ENCODE results near the gene ITSN2. TPM values are rescaled to one million over a fixed set of nuclear protein-coding genes. Genes with fewer than 3 reads are reported as not detected.
A peak's percentile ranks its signal among the peaks of the same experiment; 100 is the strongest.
"Not testable (repeated sequence)": the region's sequence is repeated elsewhere in the genome, so short reads cannot be mapped to it uniquely, and the experiment has no call there.

ITSN2 gene
- total RNA-seq, 1 experiment from 2014 or later, result 30.7 TPM

- Histone ChIP-seq H3K4me1 (peaks cover 3% of the 10 kb centered on the region), H3K4me3 (no peak overlapping the region), H3K27me3 (no peaks in the 10 kb centered on the region), H3K27ac (no peak overlapping the region), H3K9me3 (replicated peaks) (no peaks in the 10 kb centered on the region), H3K36me3 (no peaks in the 10 kb centered on the region)
- no peak for DNase-seq
Observed at GRCh38 chr2:24380820-24381219, 20.5 kb upstream of the ITSN2 start.

- Histone ChIP-seq H3K27me3 (no peaks in the 10 kb centered on the region), H3K4me3 (no peak overlapping the region), H3K9me3 (replicated peaks) (no peaks in the 10 kb centered on the region), H3K4me1 (no peaks in the 10 kb centered on the region), H3K36me3 (no peaks in the 10 kb centered on the region), H3K27ac (no peak overlapping the region)
- no peak for DNase-seq
Observed at GRCh38 chr2:24375349-24376087, 15.2 kb upstream of the ITSN2 start.

GRCh38 chr2:24374301-24374700 lies 14.0 kb upstream of the ITSN2 start:
- no peaks in the 10 kb centered on the region for H3K27me3 ChIP-seq
- H3K9me3 ChIP-seq (replicated peaks), result no peaks in the 10 kb centered on the region
- H3K4me1 ChIP-seq, result no peaks in the 10 kb centered on the region
- DNase-seq, result no peak
- H3K36me3 ChIP-seq, result no peaks in the 10 kb centered on the region
- H3K27ac ChIP-seq, result no peak overlapping the region
- no peak overlapping the region for H3K4me3 ChIP-seq

GRCh38 chr2:24372033-24372432 lies 11.7 kb upstream of the ITSN2 start:
- no peak overlapping the region for H3K27ac ChIP-seq
- no peak for DNase-seq
- H3K36me3 ChIP-seq, result no peaks in the 10 kb centered on the region
- H3K9me3 ChIP-seq (replicated peaks), result no peaks in the 10 kb centered on the region
- H3K4me3 ChIP-seq, result no peak overlapping the region
- H3K4me1 ChIP-seq, result no peaks in the 10 kb centered on the region
- H3K27me3 ChIP-seq, result no peaks in the 10 kb centered on the region

- H3K4me1 ChIP-seq, result peaks cover 22% of the 10 kb centered on the region
- peak overlapping the region; percentile 73 for H3K27ac ChIP-seq
- no peak overlapping the region for H3K4me3 ChIP-seq
Observed at GRCh38 chr2:24365826-24366225, 5.5 kb upstream of the ITSN2 start.

GRCh38 chr2:24365051-24365450 lies 4.7 kb upstream of the ITSN2 start:
- Histone ChIP-seq H3K4me1 (peaks cover 24% of the 10 kb centered on the region), H3K4me3 (peak overlapping the region; percentile 11; the same call in 1 of the 2 replicates), H3K9me3 (replicated peaks) (no peaks in the 10 kb centered on the region), H3K27me3 (no peaks in the 10 kb centered on the region), H3K36me3 (no peaks in the 10 kb centered on the region), H3K27ac (peak overlapping the region; percentile 73)
- peak; percentile 86 to 92 for DNase-seq

More at GRCh38 chr2:24365826-24366225, 5.5 kb upstream of the ITSN2 start:
- H3K27me3 ChIP-seq, result no peaks in the 10 kb centered on the region
- H3K36me3 ChIP-seq, result no peaks in the 10 kb centered on the region
- DNase-seq, result peak; percentile 46 to 74
- H3K9me3 ChIP-seq (replicated peaks), result no peaks in the 10 kb centered on the region

GRCh38 chr2:24363301-24363700 lies 3.0 kb upstream of the ITSN2 start:
- Histone ChIP-seq H3K27me3 (no peaks in the 10 kb centered on the region), H3K4me1 (peaks cover 24% of the 10 kb centered on the region), H3K4me3 (no peak overlapping the region), H3K27ac (no peak overlapping the region), H3K36me3 (no peaks in the 10 kb centered on the region), H3K9me3 (replicated peaks) (no peaks in the 10 kb centered on the region)
- DNase-seq, result no peak

GRCh38 chr2:24362253-24362652 lies 1.9 kb upstream of the ITSN2 start:
- peaks cover 24% of the 10 kb centered on the region for H3K4me1 ChIP-seq
- H3K9me3 ChIP-seq (replicated peaks), result no peaks in the 10 kb centered on the region
- no peaks in the 10 kb centered on the region for H3K36me3 ChIP-seq
- no peak overlapping the region for H3K27ac ChIP-seq
- no peak overlapping the region for H3K4me3 ChIP-seq
- no peak for DNase-seq
- H3K27me3 ChIP-seq, result no peaks in the 10 kb centered on the region

- Histone ChIP-seq H3K9me3 (replicated peaks) (no peaks in the 10 kb centered on the region), H3K4me3 (peak overlapping the region; percentile 94), H3K27ac (peak overlapping the region; percentile 65), H3K36me3 (no peaks in the 10 kb centered on the region), H3K4me1 (peaks cover 20% of the 10 kb centered on the region), H3K27me3 (no peaks in the 10 kb centered on the region)
- no peak for DNase-seq
Observed at GRCh38 chr2:24360963-24361330, 611 bp upstream of the ITSN2 start.

- Histone ChIP-seq H3K4me1 (peaks cover 5% of the 10 kb centered on the region), H3K27ac (peak overlapping the region; percentile 65; the same call in 1 of the 2 replicates), H3K36me3 (no peaks in the 10 kb centered on the region), H3K9me3 (replicated peaks) (no peaks in the 10 kb centered on the region), H3K27me3 (no peaks in the 10 kb centered on the region), H3K4me3 (peak overlapping the region; percentile 94)
- DNase-seq, result peak in 1 of 2 experiments; percentile 36
Observed at GRCh38 chr2:24359129-24360049, 947 bp downstream of the ITSN2 start.

GRCh38 chr2:24357767-24358166 lies 2.6 kb downstream of the ITSN2 start:
- H3K36me3 ChIP-seq; H3K4me3 ChIP-seq; H3K9me3 ChIP-seq (replicated peaks); DNase-seq; H3K27ac ChIP-seq; H3K27me3 ChIP-seq; H3K4me1 ChIP-seq: not testable (repeated sequence)

GRCh38 chr2:24357115-24357514 lies 3.2 kb downstream of the ITSN2 start:
- not testable (repeated sequence) for H3K9me3 ChIP-seq (replicated peaks); DNase-seq; H3K36me3 ChIP-seq; H3K4me3 ChIP-seq; H3K27ac ChIP-seq; H3K27me3 ChIP-seq; H3K4me1 ChIP-seq

- Histone ChIP-seq H3K4me1 (no peaks in the 10 kb centered on the region; the same call in 1 of the 2 replicates), H3K27me3 (no peaks in the 10 kb centered on the region), H3K4me3 (no peak overlapping the region), H3K36me3 (no peaks in the 10 kb centered on the region), H3K27ac (no peak overlapping the region), H3K9me3 (replicated peaks) (no peaks in the 10 kb centered on the region)
- no peak for DNase-seq
Observed at GRCh38 chr2:24354957-24355356, 5.4 kb downstream of the ITSN2 start.

- H3K27me3 ChIP-seq, result no peaks in the 10 kb centered on the region
- H3K4me3 ChIP-seq, result no peak overlapping the region
- no peak for DNase-seq
- no peaks in the 10 kb centered on the region for H3K9me3 ChIP-seq (replicated peaks)
- no peak overlapping the region for H3K27ac ChIP-seq
- no peaks in the 10 kb centered on the region for H3K36me3 ChIP-seq
- no peaks in the 10 kb centered on the region; the same call in 1 of the 2 replicates for H3K4me1 ChIP-seq
Observed at GRCh38 chr2:24354395-24354794, 5.9 kb downstream of the ITSN2 start.

- H3K4me1 ChIP-seq, result no peaks in the 10 kb centered on the region
- H3K27ac ChIP-seq, result no peak overlapping the region
- H3K4me3 ChIP-seq, result no peak overlapping the region
- no peaks in the 10 kb centered on the region for H3K27me3 ChIP-seq
- H3K36me3 ChIP-seq, result no peaks in the 10 kb centered on the region
- no peaks in the 10 kb centered on the region for H3K9me3 ChIP-seq (replicated peaks)
- no peak for DNase-seq
Observed at GRCh38 chr2:24353973-24354372, 6.4 kb downstream of the ITSN2 start.

All from SJCRH30 (cell line).